Measurements from ENCODE around the gene PIGU. TPM values are rescaled to one million over a fixed set of nuclear protein-coding genes. Genes with fewer than 3 reads are reported as not detected.
"Not testable (repeated sequence)": the region's sequence is repeated elsewhere in the genome, so short reads cannot be mapped to it uniquely, and the experiment has no call there.

Gene PIGU
- total and polyA plus RNA-seq, 12 donors, result 11.0 to 23.8 (median 14.6) TPM

DNA sequence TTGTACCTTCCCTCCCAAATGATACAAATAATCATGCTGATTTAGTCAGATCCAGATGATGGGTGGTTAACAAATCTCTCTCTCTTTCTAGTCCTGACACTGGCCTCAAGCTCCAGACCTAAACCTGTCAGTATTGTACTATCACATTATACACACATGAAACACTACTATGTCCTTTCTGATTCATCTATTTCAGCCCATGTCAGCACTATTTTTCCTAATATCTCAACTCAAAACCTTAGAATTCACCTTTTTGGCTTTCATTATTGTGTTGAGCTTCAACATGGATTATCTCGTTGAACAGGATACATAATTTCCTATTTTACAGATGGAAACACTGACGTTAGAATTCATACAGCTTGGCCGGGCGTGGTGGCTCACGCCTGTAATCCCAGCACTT is 3.5 kb downstream of the PIGU start:
- peaks cover 0 to 20% (median 11%) of the 10 kb centered on the region in 9 donors for H3K4me1 ChIP-seq
- WGBS, 2 donors, result 91 to 94% methylated on average over 5 of the region's 5 CpGs
- DNase-seq (no peak), ATAC-seq (no peak)
- H3K9me3 ChIP-seq, result peaks cover 0 to 8% (median 0%) of the 10 kb centered on the region in 11 donors
- H3K4me3 ChIP-seq, result no peak overlapping the region
- intact Hi-C loops (cut with DNase I), result no loop called here
- H3K27me3 ChIP-seq, result no peaks in the 10 kb centered on the region
- no peaks in the 10 kb centered on the region for H3K36me3 ChIP-seq
- H3K27ac ChIP-seq, result no peak overlapping the region
- TF ChIP-seq, protein P1, sequence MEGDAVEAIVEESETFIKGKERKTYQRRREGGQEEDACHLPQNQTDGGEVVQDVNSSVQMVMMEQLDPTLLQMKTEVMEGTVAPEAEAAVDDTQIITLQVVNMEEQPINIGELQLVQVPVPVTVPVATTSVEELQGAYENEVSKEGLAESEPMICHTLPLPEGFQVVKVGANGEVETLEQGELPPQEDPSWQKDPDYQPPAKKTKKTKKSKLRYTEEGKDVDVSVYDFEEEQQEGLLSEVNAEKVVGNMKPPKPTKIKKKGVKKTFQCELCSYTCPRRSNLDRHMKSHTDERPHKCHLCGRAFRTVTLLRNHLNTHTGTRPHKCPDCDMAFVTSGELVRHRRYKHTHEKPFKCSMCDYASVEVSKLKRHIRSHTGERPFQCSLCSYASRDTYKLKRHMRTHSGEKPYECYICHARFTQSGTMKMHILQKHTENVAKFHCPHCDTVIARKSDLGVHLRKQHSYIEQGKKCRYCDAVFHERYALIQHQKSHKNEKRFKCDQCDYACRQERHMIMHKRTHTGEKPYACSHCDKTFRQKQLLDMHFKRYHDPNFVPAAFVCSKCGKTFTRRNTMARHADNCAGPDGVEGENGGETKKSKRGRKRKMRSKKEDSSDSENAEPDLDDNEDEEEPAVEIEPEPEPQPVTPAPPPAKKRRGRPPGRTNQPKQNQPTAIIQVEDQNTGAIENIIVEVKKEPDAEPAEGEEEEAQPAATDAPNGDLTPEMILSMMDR (IDR thresholded peaks at IDR 0.05), result no peak

- Histone ChIP-seq H3K27me3 (no peaks in the 10 kb centered on the region), H3K4me1 (no peaks in the 10 kb centered on the region), H3K9me3 (peaks cover 0 to 8% (median 0%) of the 10 kb centered on the region in 11 donors), H3K36me3 (no peaks in the 10 kb centered on the region), H3K4me3 (no peak overlapping the region), H3K27ac (no peak overlapping the region)
- TF ChIP-seq, protein P1 (IDR thresholded peaks at IDR 0.05), result no peak
- no peak for ATAC-seq
- intact Hi-C loops (cut with DNase I), result no loop called here
- no peak for DNase-seq
- 100% methylated on average over 1 of the region's 1 CpG for WGBS, 2 donors
Observed at GRCh38 chr20:34669094-34669493, 7.8 kb downstream of the PIGU start.

- H3K27ac ChIP-seq; H3K4me1 ChIP-seq; H3K9me3 ChIP-seq; H3K4me3 ChIP-seq; ATAC-seq; intact Hi-C loops (cut with DNase I); H3K36me3 ChIP-seq; DNase-seq; H3K27me3 ChIP-seq: not testable (repeated sequence)
- 97 to 99% methylated on average over 7 of the region's 7 CpGs for WGBS, 2 donors
Observed at GRCh38 chr20:34664751-34665150, 12.1 kb downstream of the PIGU start.

- intact Hi-C loops (cut with DNase I), result no loop called here
- no peaks in the 10 kb centered on the region for H3K36me3 ChIP-seq
- TF ChIP-seq, protein P1 (IDR thresholded peaks at IDR 0.05), result no peak
- H3K4me1 ChIP-seq, result no peaks in the 10 kb centered on the region
- no peak for ATAC-seq
- DNase-seq, result no peak
- WGBS, 2 donors, result 92 to 94% methylated on average over 5 of the region's 5 CpGs
- H3K27ac ChIP-seq, result no peak overlapping the region
- no peaks in the 10 kb centered on the region for H3K27me3 ChIP-seq
- no peaks in the 10 kb centered on the region for H3K9me3 ChIP-seq
- H3K4me3 ChIP-seq, result no peak overlapping the region
Observed at GRCh38 chr20:34663213-34663943, 13.5 kb downstream of the PIGU start.

- H3K4me1 ChIP-seq; ATAC-seq; DNase-seq; H3K27me3 ChIP-seq; H3K9me3 ChIP-seq; intact Hi-C loops (cut with DNase I); H3K27ac ChIP-seq; H3K4me3 ChIP-seq; H3K36me3 ChIP-seq: not testable (repeated sequence)
- 90% methylated on average over 5 of the region's 5 CpGs for WGBS, 2 donors
Observed at GRCh38 chr20:34661811-34662210, 15.1 kb downstream of the PIGU start.

DNA sequence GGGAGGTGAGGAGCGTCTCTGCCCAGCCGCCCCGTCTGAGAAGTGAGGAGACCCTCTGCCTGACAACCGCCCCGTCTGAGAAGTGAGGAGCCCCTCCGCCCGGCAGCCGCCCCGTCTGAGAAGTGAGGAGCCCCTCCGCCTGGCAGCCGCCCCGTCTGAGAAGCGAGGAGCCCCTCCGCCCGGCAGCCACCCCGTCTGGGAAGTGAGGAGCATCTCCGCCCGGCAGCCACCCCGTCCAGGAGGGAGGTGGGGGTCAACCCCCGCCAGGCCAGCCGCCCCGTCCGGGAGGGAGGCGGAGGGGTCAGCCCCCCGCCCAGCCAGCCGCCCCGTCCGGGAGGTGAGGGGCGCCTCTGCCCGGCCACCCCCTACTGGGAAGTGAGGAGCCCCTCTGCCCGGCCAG is 18.2 kb downstream of the PIGU start:
- 95 to 96% methylated on average over 12 to 31 of the region's 31 CpGs for WGBS, 2 donors
- intact Hi-C loops (cut with DNase I); H3K4me3 ChIP-seq; H3K9me3 ChIP-seq; H3K4me1 ChIP-seq; H3K27me3 ChIP-seq; DNase-seq; H3K27ac ChIP-seq; ATAC-seq: not testable (repeated sequence)
- H3K36me3 ChIP-seq, result peaks cover 0 to 26% (median 0%) of the 10 kb centered on the region in 9 donors

Measured in heart right ventricle (tissue), 16 donors.